NCI-H1930 (cell line): Measurements from ENCODE around the gene PTPRG.
A peak's percentile ranks its signal among the peaks of the same experiment; 100 is the strongest.

Experiments used
- DNase-seq, 2 experiments: peaks; one replicate each; lab custom pipeline; 2025; lab: John Stamatoyannopoulos, UW

Gene PTPRG

DNA sequence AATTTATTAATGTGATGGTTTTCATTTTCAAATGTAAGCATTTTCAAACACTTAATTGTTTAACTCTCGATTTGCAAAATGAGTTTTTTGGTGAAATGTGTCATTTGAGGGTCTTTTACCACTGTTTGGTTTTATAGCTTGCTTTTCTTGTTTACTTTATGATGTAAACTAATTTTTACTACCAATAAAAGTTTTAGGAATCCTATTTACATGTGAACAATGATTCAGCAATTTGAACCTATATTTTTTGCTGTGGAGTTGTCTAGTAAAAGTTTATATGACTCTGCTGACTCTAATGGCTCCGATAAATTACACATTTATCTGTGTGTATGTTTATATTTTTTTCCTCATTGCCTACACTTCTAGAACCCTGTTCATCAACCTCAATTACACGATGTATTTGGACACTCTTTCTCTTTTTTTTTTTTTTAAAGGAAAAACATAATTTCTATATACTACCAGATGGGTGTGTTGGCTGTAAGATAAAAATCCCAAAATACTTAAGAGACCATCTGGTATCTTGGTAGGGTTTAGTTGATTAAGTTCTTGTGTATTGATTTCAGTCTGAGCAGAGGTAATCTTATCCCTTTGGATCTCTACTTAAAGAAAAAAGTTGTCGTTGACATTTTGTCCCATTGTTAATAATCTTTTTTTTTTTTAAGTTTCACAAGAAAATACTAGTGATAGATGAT, 89.5 kb downstream of the PTPRG start:
- no peak for DNase-seq

DNA sequence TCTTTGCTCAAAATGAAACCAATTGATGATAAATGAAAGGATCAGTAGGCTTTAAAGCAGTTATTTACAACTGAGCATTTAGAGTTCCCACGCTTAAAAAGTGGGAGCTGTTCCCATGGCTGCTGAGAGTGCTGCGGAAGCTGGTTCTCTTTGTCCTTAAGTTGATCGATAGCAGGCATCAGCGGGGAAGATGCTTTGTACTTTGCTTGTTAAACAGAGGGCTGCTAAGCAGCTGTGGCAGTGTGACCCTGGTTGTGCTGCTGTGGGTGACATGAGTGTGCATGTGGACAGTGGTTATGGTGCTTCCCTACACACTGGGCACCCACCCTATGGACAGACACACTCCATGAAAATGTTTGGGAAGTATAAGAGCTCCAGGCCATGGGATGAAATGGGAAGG, 96.3 kb downstream of the PTPRG start:
- no peak for DNase-seq

- no peak for DNase-seq
Observed at GRCh38 chr3:61662861-61663260, 101.5 kb downstream of the PTPRG start.

GRCh38 chr3:61663356-61664104, 102.2 kb downstream of the PTPRG start:
- DNase-seq, result no peak

- DNase-seq, result no peak
Observed at GRCh38 chr3:61664105-61664482, 102.7 kb downstream of the PTPRG start.

- no peak for DNase-seq
Observed at GRCh38 chr3:61665121-61665520, 103.8 kb downstream of the PTPRG start.

DNA sequence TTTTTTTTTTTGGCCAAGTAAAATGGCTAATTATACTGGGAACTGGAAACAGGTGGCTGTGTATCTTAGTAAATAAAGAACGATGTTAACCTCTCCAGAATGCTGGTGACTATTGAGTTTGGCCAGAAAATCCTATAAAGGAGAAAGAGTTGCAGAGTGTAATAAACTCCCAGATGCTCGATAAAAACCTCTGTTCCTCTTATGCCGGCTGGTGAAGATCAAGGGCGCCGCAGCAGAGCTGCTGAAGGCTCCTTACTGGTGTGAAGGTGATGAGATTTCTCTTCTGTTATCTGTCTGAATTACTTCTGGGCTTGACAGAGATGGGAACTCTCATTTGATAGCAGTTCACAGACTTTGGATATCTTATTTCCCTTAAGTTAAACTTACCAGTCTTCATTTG, 104.6 kb downstream of the PTPRG start:
- no peak for DNase-seq

DNA sequence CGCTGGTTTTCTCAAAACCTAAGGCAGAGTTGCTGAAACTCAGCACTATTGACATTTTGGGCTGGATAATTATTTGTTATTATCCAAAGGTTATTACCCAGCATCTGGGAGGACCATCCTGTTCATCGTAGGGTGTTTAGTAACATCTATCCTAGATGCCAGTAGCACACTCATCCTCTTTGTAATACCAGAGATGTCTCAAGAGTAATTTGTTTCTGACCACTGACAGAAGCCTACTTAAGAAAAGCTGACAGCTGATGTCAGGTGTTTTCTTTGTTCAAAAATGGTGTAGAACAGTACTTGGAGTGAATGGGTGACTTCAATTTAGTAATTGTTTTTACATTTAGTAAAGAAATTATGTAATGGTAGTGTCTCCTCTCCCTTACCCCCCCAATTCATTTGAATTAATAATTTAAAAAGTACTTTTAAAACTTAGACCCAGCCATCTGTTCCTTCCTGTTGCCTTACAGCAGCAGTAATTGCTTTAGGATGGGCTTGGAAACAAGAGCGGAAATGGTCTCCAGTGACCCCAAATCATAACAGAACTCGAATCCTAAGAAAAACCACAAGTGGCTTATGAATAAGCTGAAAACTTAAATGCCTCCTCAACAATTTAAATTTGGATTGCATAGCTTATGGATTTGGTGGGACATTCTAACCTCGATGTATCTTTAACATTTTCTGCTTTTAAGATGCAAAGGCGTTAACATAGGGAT, 105.4 kb downstream of the PTPRG start:
- no peak for DNase-seq

GRCh38 chr3:61667383-61667782, 106.0 kb downstream of the PTPRG start:
- DNase-seq, result no peak

GRCh38 chr3:61667814-61668213, 106.4 kb downstream of the PTPRG start:
- DNase-seq, result no peak

DNA sequence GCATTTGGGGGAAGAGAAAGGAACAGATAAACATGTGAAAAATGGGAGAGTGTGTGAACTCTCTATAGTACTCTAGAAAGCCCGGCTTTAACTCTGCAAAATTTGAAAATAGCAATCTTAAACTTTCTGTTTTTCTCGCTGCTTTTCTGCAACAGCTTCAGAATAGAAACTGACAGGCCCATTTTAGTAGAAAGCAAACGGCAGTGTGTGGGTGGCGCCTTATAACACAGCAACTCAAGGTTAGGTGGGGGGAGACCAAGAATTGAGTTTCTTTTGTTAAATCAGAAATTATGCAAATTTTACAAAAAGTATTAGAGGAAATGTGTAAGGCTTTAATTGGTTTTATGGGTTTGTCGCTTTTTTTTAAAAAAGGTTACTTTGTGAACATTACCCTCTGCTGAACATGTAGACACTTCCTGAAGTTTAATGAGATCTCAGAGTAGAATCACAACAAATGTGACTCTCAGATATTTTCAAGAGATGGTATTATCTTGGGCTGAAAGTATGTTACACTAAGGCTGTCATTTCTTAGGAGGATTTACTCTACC, 107.0 kb downstream of the PTPRG start:
- no peak for DNase-seq

GRCh38 chr3:61669203-61669602, 107.8 kb downstream of the PTPRG start:
- DNase-seq, result no peak

GRCh38 chr3:61669668-61670299, 108.4 kb downstream of the PTPRG start:
- DNase-seq, result no peak

- DNase-seq, result no peak
Observed at GRCh38 chr3:61673651-61674050, 112.3 kb downstream of the PTPRG start.

GRCh38 chr3:61674596-61674995, 113.2 kb downstream of the PTPRG start:
- DNase-seq, result no peak

DNA sequence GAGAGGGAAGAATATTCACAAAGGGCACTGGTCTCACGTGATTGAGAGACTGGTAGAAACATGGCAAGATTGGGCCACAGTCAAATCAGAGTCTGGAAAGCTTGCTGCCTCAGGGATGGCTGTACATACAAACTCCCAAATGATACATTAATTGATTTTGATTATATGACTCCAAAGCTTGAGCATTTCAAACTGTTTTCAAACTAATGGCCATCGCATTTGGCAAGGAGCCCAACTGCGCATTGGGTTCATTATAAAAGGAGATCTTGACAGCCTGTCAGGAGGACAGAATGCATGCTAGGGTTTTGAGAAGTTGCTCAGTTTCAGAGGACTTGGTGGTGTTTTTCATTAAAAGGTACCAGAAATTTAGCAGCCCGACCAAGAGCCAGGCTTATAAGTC, 117.7 kb downstream of the PTPRG start:
- no peak for DNase-seq

DNA sequence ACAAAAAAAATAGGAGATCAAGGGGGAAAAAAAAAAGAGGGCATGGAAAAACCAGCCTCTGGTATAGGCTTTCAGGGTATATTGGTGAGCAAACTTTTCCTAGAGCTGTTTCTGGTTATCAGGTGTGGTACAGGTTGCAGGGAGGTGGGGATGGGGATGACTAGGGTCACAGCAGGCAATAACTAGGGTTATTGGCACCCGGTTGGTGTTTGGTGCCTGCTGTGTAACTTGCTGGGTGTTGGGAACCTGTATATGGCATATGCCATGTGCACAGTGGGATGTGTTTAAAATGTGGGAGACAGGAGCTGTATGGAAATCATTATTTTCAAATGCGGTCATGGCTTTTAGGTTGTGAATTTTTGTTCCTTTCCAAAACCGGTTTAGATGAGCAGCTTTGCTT, 119.2 kb downstream of the PTPRG start:
- no peak for DNase-seq

DNA sequence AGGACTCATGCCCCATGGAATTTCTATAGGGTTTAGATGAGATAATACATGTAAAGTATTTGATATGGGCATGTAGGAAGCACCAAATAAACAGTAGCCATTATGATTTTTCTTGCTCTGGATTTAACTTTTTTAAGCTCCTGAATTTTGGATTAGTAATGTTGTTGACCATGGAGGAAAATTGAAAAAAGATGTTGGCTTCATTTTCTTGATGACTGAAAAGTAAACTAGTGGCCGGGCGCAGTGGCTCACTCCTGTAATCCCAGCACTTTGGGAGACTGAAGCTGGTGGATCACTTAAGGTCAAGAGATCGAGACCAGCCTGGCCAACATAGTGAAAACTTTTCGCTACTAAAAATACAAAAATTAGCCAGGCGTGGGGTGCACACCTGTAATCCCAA, 120.3 kb downstream of the PTPRG start:
- DNase-seq, result no peak

DNA sequence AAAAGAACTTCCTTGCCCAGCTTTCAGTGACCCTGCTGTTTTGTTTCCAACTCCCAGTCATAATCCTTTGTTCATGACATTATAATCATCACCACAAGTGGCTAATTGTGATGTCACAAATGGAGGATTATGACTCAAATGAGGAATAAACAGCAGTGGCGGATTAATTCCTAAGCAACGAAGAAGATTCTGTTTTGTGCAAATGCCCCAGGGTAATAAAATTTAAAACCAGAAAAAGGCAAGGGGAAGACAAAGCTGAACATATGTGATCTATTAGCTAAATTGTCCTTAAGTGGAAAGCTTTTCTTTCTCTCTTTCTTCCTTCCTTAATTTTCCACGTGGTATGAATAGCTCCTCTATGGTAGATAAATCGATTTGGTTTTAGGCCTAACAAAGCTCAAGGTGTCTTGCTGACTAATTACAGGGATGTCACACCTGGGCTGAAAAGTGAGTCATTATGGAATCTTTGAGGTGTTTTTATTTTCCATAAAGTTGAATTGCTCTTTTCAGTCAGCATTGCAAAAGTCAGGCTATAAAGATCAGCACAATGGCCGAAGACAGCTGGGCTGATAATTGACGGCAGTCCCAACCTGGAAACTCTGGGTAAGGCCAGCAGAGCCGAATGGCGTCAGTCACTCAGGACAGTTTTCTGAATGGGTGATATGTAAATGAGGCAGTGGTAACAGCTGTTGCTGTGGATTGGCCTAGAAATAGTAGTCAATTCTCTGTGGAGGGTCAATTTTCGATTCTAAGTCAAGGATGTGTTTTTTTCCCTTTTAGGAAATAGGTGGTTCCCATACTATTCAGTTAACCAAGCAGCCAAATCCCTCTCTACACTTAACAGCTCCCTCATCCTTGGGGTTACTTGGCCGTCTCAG, 121.5 kb downstream of the PTPRG start:
- DNase-seq, result peak; percentile 35 to 47

GRCh38 chr3:61683549-61684236, 122.3 kb downstream of the PTPRG start:
- no peak for DNase-seq

- no peak for DNase-seq
Observed at GRCh38 chr3:61684386-61684785, 123.0 kb downstream of the PTPRG start.
